GM19193 (cell line): ENCODE data around the gene GATB.

Experiments used
- POLR2A ChIP-seq: IDR thresholded peaks from 4 replicates; pipeline ENCODE4 v1.6.1; 2011; ENCODE audit not compliant: insufficient read depth, insufficient read length; ENCODE audit errors: extremely low read depth

Gene GATB

GRCh38 chr4:151700566-151701316 is 60.1 kb downstream of the GATB start:
- no peak for TF ChIP-seq POLR2A

- TF ChIP-seq POLR2A, result no peak
These were observed 62.6 kb downstream of the GATB start for GRCh38 chr4:151698213-151698612.

GRCh38 chr4:151694961-151695720 is 65.7 kb downstream of the GATB start:
- TF ChIP-seq POLR2A, result no peak

- TF ChIP-seq POLR2A, result no peak
These were observed 67.8 kb downstream of the GATB start for GRCh38 chr4:151692821-151693673.

GRCh38 chr4:151692443-151692782 is 68.4 kb downstream of the GATB start:
- no peak for TF ChIP-seq POLR2A

- TF ChIP-seq POLR2A, result no peak
These were observed 69.0 kb downstream of the GATB start for GRCh38 chr4:151691639-151692442.

- no peak for TF ChIP-seq POLR2A
These were observed 69.9 kb downstream of the GATB start for GRCh38 chr4:151690876-151691275.

- no peak for TF ChIP-seq POLR2A
These were observed 70.5 kb downstream of the GATB start for GRCh38 chr4:151690164-151690870.

- TF ChIP-seq POLR2A, result no peak
These were observed 71.4 kb downstream of the GATB start for GRCh38 chr4:151689211-151689991.

- no peak for TF ChIP-seq POLR2A
These were observed 72.1 kb downstream of the GATB start for GRCh38 chr4:151688785-151689043.

- no peak for TF ChIP-seq POLR2A
These were observed 72.6 kb downstream of the GATB start for GRCh38 chr4:151688003-151688784.

GRCh38 chr4:151687021-151687640 is 73.7 kb downstream of the GATB start:
- TF ChIP-seq POLR2A, result no peak

GRCh38 chr4:151685303-151685702 is 75.5 kb downstream of the GATB start:
- TF ChIP-seq POLR2A, result no peak

GRCh38 chr4:151681085-151681484 is 79.7 kb downstream of the GATB start:
- TF ChIP-seq POLR2A, result no peak
